IMR-90 (cell line): ENCODE data around the gene OR1K1. TPM values are rescaled to one million over a fixed set of nuclear protein-coding genes. Genes with fewer than 3 reads are reported as not detected.

Experiments used
- ATAC-seq: fragments of 200-7000 bp; cut with Tn5 transposase; 2 replicates; pipeline ENCODE4 v1.9.1; 2020; ENCODE audit warnings: low read depth, mild to moderate bottlenecking, moderate library complexity
- BruUV-seq: library from RNA; stranded (reverse); fragments of 400-500 nt; replicated peaks from 2 replicates; lab custom pipeline; 2021; lab: Mats Ljungman, UMichigan
- CTCF ChIA-PET: fragments of 300-600 bp; formaldehyde crosslinking; extraction: SDS; loops from one replicate; lab custom pipeline; 2021; ENCODE audit warnings: antibody characterized with exemption; lab: Yijun Ruan, JAX
- POLR2A ChIA-PET: fragments of 300-600 bp; sonication (Branson Sonifier 250); formaldehyde crosslinking; loops from one replicate; lab custom pipeline; 2022; ENCODE audit warnings: antibody characterized with exemption; ENCODE audit not compliant: unreplicated experiment; lab: Charles Lee
- DNase-seq: peaks from one replicate; pipeline ENCODE4 v3.0.0; 2013
- H2AFZ ChIP-seq: replicated peaks from 2 replicates; pipeline ENCODE3; 2013; ENCODE audit warnings: low read length, mild to moderate bottlenecking; ENCODE audit not compliant: poor library complexity
- H2AK5ac ChIP-seq: 2 replicates; pipeline ENCODE4 v1.6.1; 2013; ENCODE audit warnings: low read depth, low read length, inconsistent platforms
- H2AK9ac ChIP-seq: replicated peaks from 2 replicates; pipeline ENCODE3; 2013; ENCODE audit warnings: mild to moderate bottlenecking, low read depth, low read length, moderate library complexity; ENCODE audit not compliant: poor library complexity
- H2BK120ac ChIP-seq: 2 replicates; pipeline ENCODE4 v1.6.1; 2013; ENCODE audit warnings: low read depth, low read length, inconsistent platforms
- H2BK15ac ChIP-seq: 3 replicates; pipeline ENCODE4 v1.6.1; 2013; ENCODE audit warnings: low read depth, low read length, inconsistent platforms
- H2BK20ac ChIP-seq: 2 replicates; pipeline ENCODE4 v1.6.1; 2013; ENCODE audit warnings: low read depth, mild to moderate bottlenecking, inconsistent platforms, low read length, moderate library complexity
- H2BK5ac ChIP-seq: 2 replicates; pipeline ENCODE4 v1.6.1; 2013; ENCODE audit warnings: mild to moderate bottlenecking, low read depth, low read length, inconsistent platforms; ENCODE audit not compliant: poor library complexity, severe bottlenecking
- H3K14ac ChIP-seq: replicated peaks from 2 replicates; pipeline ENCODE4 v1.6.1; 2013; ENCODE audit warnings: low read depth, low read length, inconsistent platforms
- H3K18ac ChIP-seq: 2 replicates; pipeline ENCODE4 v1.6.1; 2013; ENCODE audit warnings: low read depth, low read length, control low read depth
- H3K23ac ChIP-seq: 2 replicates; pipeline ENCODE4 v1.6.1; 2013; ENCODE audit warnings: low read depth, low read length, inconsistent platforms
- H3K27ac ChIP-seq: 2 replicates; pipeline ENCODE4 v1.5.1; 2013; ENCODE audit warnings: mild to moderate bottlenecking, control low read depth, low read length; ENCODE audit not compliant: insufficient read depth
- H3K27me3 ChIP-seq: 2 replicates; pipeline ENCODE4 v1.6.1; 2013; ENCODE audit warnings: low read length; ENCODE audit not compliant: control insufficient read depth, insufficient read depth
- H3K36me3 ChIP-seq: 2 replicates; pipeline ENCODE4 v1.6.1; 2013; ENCODE audit warnings: low read length, mixed read lengths; ENCODE audit not compliant: control insufficient read depth, insufficient read depth
- H3K4ac ChIP-seq: 2 replicates; pipeline ENCODE4 v1.6.1; 2013; ENCODE audit warnings: low read depth, low read length, inconsistent platforms
- H3K4me1 ChIP-seq: 2 replicates; pipeline ENCODE4 v1.6.1; 2013; ENCODE audit warnings: low read length, mixed read lengths; ENCODE audit not compliant: control insufficient read depth, insufficient read depth
- H3K4me2 ChIP-seq: 2 replicates; pipeline ENCODE4 v1.6.1; 2013; ENCODE audit warnings: low read depth, mild to moderate bottlenecking, control low read depth, low read length, moderate library complexity
- H3K4me3 ChIP-seq: 2 replicates; pipeline ENCODE4 v1.5.1; 2013; ENCODE audit warnings: low read depth, mild to moderate bottlenecking, control low read depth, low read length, moderate library complexity; ENCODE audit not compliant: insufficient read depth
- H3K56ac ChIP-seq: 2 replicates; pipeline ENCODE4 v1.6.1; 2013; ENCODE audit warnings: low read length, inconsistent platforms; ENCODE audit not compliant: insufficient read depth; ENCODE audit errors: extremely low read depth
- H3K79me1 ChIP-seq, 2 experiments: 2 replicates each; pipeline ENCODE4 v1.6.1; 2013; ENCODE audit warnings: low read length in 2 of 2, inconsistent platforms in 1 of 2, low read depth in 1 of 2
- H3K9ac ChIP-seq: 2 replicates; pipeline ENCODE4 v1.6.1; 2013; ENCODE audit warnings: low read depth, low read length, control low read depth
- H3K9me1 ChIP-seq: 2 replicates; pipeline ENCODE4 v1.6.1; 2013; ENCODE audit warnings: low read length, inconsistent platforms; ENCODE audit not compliant: insufficient read depth
- H3K9me3 ChIP-seq: 2 replicates; pipeline ENCODE4 v1.6.1; 2013; ENCODE audit warnings: low read length; ENCODE audit not compliant: control insufficient read depth, insufficient read depth
- H4K20me1 ChIP-seq: 2 replicates; pipeline ENCODE4 v1.6.1; 2013; ENCODE audit warnings: low read length, inconsistent platforms; ENCODE audit not compliant: insufficient read depth
- H4K5ac ChIP-seq: 2 replicates; pipeline ENCODE4 v1.6.1; 2013; ENCODE audit warnings: mild to moderate bottlenecking, low read depth, low read length, control low read depth
- H4K8ac ChIP-seq, 2 experiments: 2 replicates each; pipeline ENCODE4 v1.6.1; 2013; ENCODE audit warnings: low read depth in 2 of 2, low read length in 2 of 2, control low read depth in 1 of 2, inconsistent platforms in 1 of 2
- H4K91ac ChIP-seq: 2 replicates; pipeline ENCODE4 v1.6.1; 2013; ENCODE audit warnings: low read depth, low read length, inconsistent platforms; ENCODE audit not compliant: insufficient read depth
- ELK1 ChIP-seq: fragments of 150-350 bp; IDR thresholded peaks from 2 replicates; pipeline ENCODE4 v1.6.1; 2016; ENCODE audit warnings: low read depth, mild to moderate bottlenecking, low read length, moderate library complexity, borderline replicate concordance
- FOS ChIP-seq: fragments of 150-350 bp; IDR thresholded peaks from 2 replicates; pipeline ENCODE4 v1.6.1; 2016; ENCODE audit warnings: low read depth, low read length
- MAFK ChIP-seq: IDR thresholded peaks from 2 replicates; pipeline ENCODE4 v1.6.1; 2012; ENCODE audit warnings: low read depth, low read length, improper control_type of control experiment
- MAZ ChIP-seq: IDR thresholded peaks from 2 replicates; pipeline ENCODE4 v1.6.1; 2012; ENCODE audit warnings: low read depth, mild to moderate bottlenecking, low read length, improper control_type of control experiment, moderate library complexity, borderline replicate concordance
- MXI1 ChIP-seq: IDR thresholded peaks from 2 replicates; pipeline ENCODE4 v1.6.1; 2012; ENCODE audit warnings: low read depth, mild to moderate bottlenecking, low read length, moderate library complexity, borderline replicate concordance
- POLR2A ChIP-seq: IDR thresholded peaks from 2 replicates; pipeline ENCODE4 v1.6.1; 2012; ENCODE audit warnings: mild to moderate bottlenecking, low read depth, low read length
- USF2 ChIP-seq: fragments of 150-350 bp; IDR thresholded peaks from 2 replicates; pipeline ENCODE4 v1.6.1; 2017; ENCODE audit warnings: mild to moderate bottlenecking, antibody characterized with exemption, low read length, low read depth
- WGBS, 2 experiments: methylation state at CpG; one replicate each; pipeline versions ENCODE4 v1.1.5 to v1.1.7; 2013; ENCODE audit warnings: missing lambda C conversion rate in 2 of 2; ENCODE audit not compliant: insufficient read length in 1 of 2; ENCODE audit errors: extremely low coverage in 2 of 2; 5-methylcytosine and 5-hydroxymethylcytosine counted together
- dilution Hi-C: fragments of 300-500 bp; cut with HindIII; formaldehyde crosslinking; loops from one replicate; pipeline ENCODE4 v1.14.3; 2018; ENCODE audit warnings: low sequenced_read_pairs; ENCODE audit not compliant: unreplicated experiment
- in situ Hi-C: fragments of 300-500 bp; cut with MboI; formaldehyde crosslinking; loops from 3 replicates; pipeline ENCODE4 v1.14.3; 2019; ENCODE audit warnings: low sequenced_read_pairs, inconsistent platforms, mixed read lengths
- intact Hi-C: fragments of 100-400 bp; cut with micrococcal nuclease; formaldehyde crosslinking; loops from 2 replicates; pipeline ENCODE4 v1.10.0; 2022
- polyA plus RNA-seq, 3 experiments: library from polyadenylated mRNA; depleted of rRNA; stranded (reverse); fragments of >200 nt; gene quantifications; 2 replicates each; pipeline ENCODE4 v1.2.3, GENCODE V29; 2012; ENCODE audit warnings: low replicate concordance in 1 of 3
- total RNA-seq: library from RNA; depleted of rRNA; stranded (reverse); fragments of >200 nt; gene quantifications from 2 replicates; pipeline ENCODE4 v1.2.3, GENCODE V29; 2012

Gene OR1K1
- total and polyA plus RNA-seq, 2 of the 4 experiments (the other 2 are of a cell fraction): not detected

DNA sequence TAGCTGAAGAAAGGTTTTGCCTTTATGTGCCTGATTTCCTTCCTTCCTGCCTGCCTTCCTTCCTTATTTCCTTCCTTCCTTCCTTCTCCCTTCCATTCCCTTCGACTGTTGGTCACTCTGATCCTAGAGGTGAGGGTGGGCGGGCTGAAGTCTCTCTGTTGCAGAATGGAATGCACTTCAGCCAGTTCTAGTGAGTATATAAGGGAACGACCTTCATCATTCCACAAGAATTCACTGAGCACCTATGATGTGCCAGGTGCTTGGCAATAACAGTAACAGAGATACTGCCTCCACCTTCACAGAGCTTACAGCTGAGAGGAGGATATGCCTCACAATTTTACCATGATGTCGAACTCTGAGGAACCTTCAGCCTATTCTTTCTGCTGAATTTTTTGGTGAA, 19.9 kb upstream of the OR1K1 start:
- Histone ChIP-seq H3K14ac (peak overlapping the region; percentile 89), H4K91ac (peak overlapping the region; percentile 91), H3K27ac (no peak overlapping the region; the same call in 1 of the 2 replicates), H2AK5ac (peak overlapping the region; percentile 95), H2AK9ac (no peak overlapping the region), H3K56ac (0 out of 2 replicates have a peak overlapping the region, but pooled peaks have one; percentile 2), H3K27me3 (no peaks in the 10 kb centered on the region), H2BK20ac (peak overlapping the region; percentile 98), H3K4me3 (no peak overlapping the region), H3K23ac (peak overlapping the region; percentile 94; the same call in 1 of the 2 replicates), H4K8ac (peak overlapping the region; percentile 79 to 88; a peak in 3 of 4 replicates), H2BK5ac (peak overlapping the region; percentile 73), H3K79me1 (no peaks in the 10 kb centered on the region), H2BK15ac (peak overlapping the region; percentile 97), H3K18ac (peak overlapping the region; percentile 70), H4K20me1 (no peaks in the 10 kb centered on the region), H3K9me3 (no peaks in the 10 kb centered on the region), H3K9ac (no peak overlapping the region), H3K4me1 (peaks cover 26% of the 10 kb centered on the region), H2BK120ac (peak overlapping the region; percentile 97), H3K4ac (peak overlapping the region; percentile 95), H2AFZ (peak overlapping the region; percentile 81), H3K36me3 (no peaks in the 10 kb centered on the region), H3K4me2 (no peak overlapping the region), H4K5ac (peak overlapping the region; percentile 36; the same call in 1 of the 2 replicates), H3K9me1 (peaks cover 26% of the 10 kb centered on the region)
- intact Hi-C loops (no loop called here), in situ Hi-C loops (no loop called here), dilution Hi-C loops (no loop called here)
- TF ChIP-seq POLR2A: no peak
- no peak for TF ChIP-seq MAFK
- no peak for TF ChIP-seq ELK1
- TF ChIP-seq USF2: no peak
- TF ChIP-seq MXI1: no peak
- TF ChIP-seq FOS: no peak
- TF ChIP-seq MAZ: no peak
- no peak for ATAC-seq
- no CpG with 5 or more reads among the region's 4 CpGs for WGBS, 2 experiments
- BruUV-seq: no TSS peak
- DNase-seq: no peak
- ChIA-PET CTCF (no interaction called here), POLR2A (no interaction called here)
